K562 (cell line): ENCODE data around the gene R3HDM2. TPM values are rescaled to one million over a fixed set of nuclear protein-coding genes. Genes with fewer than 3 reads are reported as not detected.

Experiments used
- CBX8 ChIP-seq: fragments of 200-600 bp; sonication (generic); IDR thresholded peaks from 2 replicates; pipeline ENCODE4 v1.6.1; 2012; ENCODE audit warnings: borderline replicate concordance, mixed run types, low read depth, mild to moderate bottlenecking, moderate library complexity, mixed read lengths, low read length, control low read depth, inconsistent platforms; ENCODE audit not compliant: poor library complexity, severe bottlenecking; ENCODE audit errors: extremely low read depth
- CREB1 ChIP-seq, 2 experiments: sonication (generic) in 1 of 2; formaldehyde crosslinking in 1 of 2; IDR thresholded peaks; 2 replicates each; pipeline versions ENCODE4 v1.6.1 to v1.8.0; 2012 to 2022; ENCODE audit warnings: inconsistent platforms in 1 of 2, mild to moderate bottlenecking in 1 of 2, missing genetic modification reagents in 1 of 2, moderate library complexity in 1 of 2
- CREM ChIP-seq: IDR thresholded peaks from 2 replicates; pipeline ENCODE4 v1.6.1; 2014; ENCODE audit warnings: antibody characterized with exemption, low read depth
- CUX1 ChIP-seq: fragments of 200-800 bp; sonication (Bioruptor generic); IDR thresholded peaks from 2 replicates; pipeline ENCODE4 v1.6.1; 2016; ENCODE audit warnings: missing genetic modification characterization, missing compliant biosample characterization
- E2F4 ChIP-seq: sonication (generic); formaldehyde crosslinking; IDR thresholded peaks from 2 replicates; pipeline ENCODE4 v1.8.0; 2022; ENCODE audit warnings: mild to moderate bottlenecking, low read depth, missing genetic modification reagents
- HCFC1 ChIP-seq: IDR thresholded peaks from 2 replicates; pipeline ENCODE4 v1.6.1; 2012; ENCODE audit warnings: low read depth, low read length, improper control_type of control experiment
- JUND ChIP-seq, 2 experiments: IDR thresholded peaks; 2 replicates in 1 of 2; 3 replicates in 1 of 2; pipeline ENCODE4 v1.6.1; 2011; ENCODE audit warnings: borderline replicate concordance in 2 of 2, low read depth in 2 of 2, low read length in 2 of 2, improper control_type of control experiment in 1 of 2, missing biosample characterization in 1 of 2, missing genetic modification characterization in 1 of 2, missing genetic modification reagents in 1 of 2
- KLF1 ChIP-seq: fragments of 450-650 bp; IDR thresholded peaks from 2 replicates; pipeline ENCODE4 v1.6.1; 2016; ENCODE audit warnings: missing genetic modification characterization, missing compliant biosample characterization
- MYC ChIP-seq, 2 experiments: fragments of 250-450 bp in 1 of 2; sonication (Bioruptor Pico) in 1 of 2; IDR thresholded peaks; 2 replicates each; pipeline versions ENCODE4 v1.5.1 to v1.6.1; 2012 to 2021; ENCODE audit warnings: low read depth in 2 of 2, borderline replicate concordance in 1 of 2, improper control_type of control experiment in 1 of 2, low read length in 1 of 2, mild to moderate bottlenecking in 1 of 2, moderate library complexity in 1 of 2
- RFX5 ChIP-seq: IDR thresholded peaks from 2 replicates; pipeline ENCODE4 v1.6.1; 2011; ENCODE audit warnings: low read depth, mild to moderate bottlenecking, improper control_type of control experiment, low read length
- SIN3B ChIP-seq: fragments of 450-650 bp; IDR thresholded peaks from 2 replicates; pipeline ENCODE4 v1.6.1; 2017; ENCODE audit warnings: low read depth, mild to moderate bottlenecking, moderate library complexity
- SMAD4 ChIP-seq: fragments of 250-450 bp; sonication (Bioruptor Pico); conservative IDR thresholded peaks from 2 replicates; pipeline ENCODE4 v1.8.0; 2021; ENCODE audit warnings: inconsistent platforms, mild to moderate bottlenecking, moderate library complexity
- SMARCA5 ChIP-seq: fragments of 450-650 bp; IDR thresholded peaks from 2 replicates; pipeline ENCODE4 v1.6.1; 2016
- TBL1XR1 ChIP-seq, 2 experiments: IDR thresholded peaks; 2 replicates each; pipeline ENCODE4 v1.6.1; 2012; ENCODE audit warnings: improper control_type of control experiment in 2 of 2, low read length in 2 of 2, mild to moderate bottlenecking in 1 of 2
- ZBTB7A ChIP-seq: IDR thresholded peaks from 2 replicates; pipeline ENCODE4 v1.6.1; 2011; ENCODE audit warnings: low read depth, mild to moderate bottlenecking, low read length, moderate library complexity, borderline replicate concordance; ENCODE audit not compliant: control insufficient read depth
- ZEB2 ChIP-seq: fragments of 450-650 bp; IDR thresholded peaks from 2 replicates; pipeline ENCODE4 v1.6.1; 2016
- ZNF239 ChIP-seq: fragments of 250-450 bp; sonication (Bioruptor Pico); IDR thresholded peaks from 2 replicates; pipeline ENCODE4 v1.4.0; 2020; ENCODE audit warnings: mild to moderate bottlenecking
- ZNF398 ChIP-seq: fragments of 250-450 bp; sonication (Bioruptor Pico); IDR thresholded peaks from 2 replicates; pipeline ENCODE4 v1.8.0; 2021; ENCODE audit warnings: moderate library complexity, mild to moderate bottlenecking, inconsistent platforms
- ZNF551 ChIP-seq: fragments of 250-450 bp; sonication (Bioruptor Pico); IDR thresholded peaks from 2 replicates; pipeline ENCODE4 v1.5.0; 2021; ENCODE audit warnings: mild to moderate bottlenecking, moderate library complexity
- polyA plus RNA-seq, 8 experiments: library from polyadenylated mRNA; depleted of rRNA in 4 of 8; stranded (reverse) in 5 of 8; unstranded in 3 of 8; fragments of >200 nt; fragmentation: Nextera tagmentation in 2 of 8; fragmentation: Illumina TruSeq in 1 of 8; extraction: Ambion mirVana in 2 of 8; extraction: Trizol in 1 of 8; gene quantifications; 2 replicates each; pipeline versions ENCODE4 v1.2.1 to v1.2.3, GENCODE V29; 2011 to 2014; ENCODE audit warnings: inconsistent platforms in 1 of 8, missing spikeins in 1 of 8
- total RNA-seq, 7 experiments: library from RNA; depleted of rRNA in 6 of 7; stranded (reverse); fragments of >200 nt in 6 of 7; fragmentation: Illumina TruSeq in 2 of 7; extraction: Trizol in 2 of 7; gene quantifications; 2 replicates each; pipeline versions ENCODE4 v1.2.1 to v1.2.3, GENCODE V29; 2011 to 2021; ENCODE audit warnings: low replicate concordance in 1 of 7

Gene R3HDM2
- total and polyA plus RNA-seq, 9 of the 15 experiments (the other 6 are each of a cell fraction or from before 2014, with no cell fraction given), result 3.3 to 18.8 (median 9.0) TPM

- no peak for TF ChIP-seq KLF1 (tag)
- peak; percentile 60 for TF ChIP-seq CREM
- no peak for TF ChIP-seq CUX1 (CRISPR knock-in tag)
- peak; percentile 19; the same call in 1 of the 2 replicates for TF ChIP-seq SMARCA5
- TF ChIP-seq SMAD4 (CRISPR knock-in tag), result peak; percentile 75
- TF ChIP-seq RFX5, result no peak
- no peak for TF ChIP-seq TBL1XR1 (IDR thresholded peaks at IDR 0.05; ENCODE audit: low read length in 2 of 2)
- TF ChIP-seq ZNF239, result peak; percentile 33; the same call in 1 of the 2 replicates
- TF ChIP-seq SIN3B, result no peak
- TF ChIP-seq JUND (IDR thresholded peaks at IDR 0.05; ENCODE audit: borderline replicate concordance, low read depth, low read length), result peak; percentile 42; the same call in 1 of the 2 replicates
- peak; percentile 22; the same call in 1 of the 3 replicates for TF ChIP-seq JUND (tag; IDR thresholded peaks at IDR 0.05; ENCODE audit: borderline replicate concordance, low read depth, low read length)
- TF ChIP-seq CREB1 (IDR thresholded peaks at IDR 0.05), result no peak
- no peak; the same call in 1 of the 2 replicates for TF ChIP-seq CREB1 (CRISPR knock-in tag; IDR thresholded peaks at IDR 0.05)
- no peak for TF ChIP-seq CBX8
- TF ChIP-seq HCFC1, result 0 out of 2 replicates have a peak, but pooled peaks have one; percentile 25
- TF ChIP-seq ZEB2, result peak; percentile 79; the same call in 1 of the 2 replicates
- TF ChIP-seq E2F4 (CRISPR knock-in tag), result no peak
- no peak for TF ChIP-seq ZNF551 (CRISPR knock-in tag)
- TF ChIP-seq ZBTB7A, result peak; percentile 67; the same call in 1 of the 2 replicates
- no peak for TF ChIP-seq ZNF398 (CRISPR knock-in tag)
- TF ChIP-seq MYC (IDR thresholded peaks at IDR 0.05; ENCODE audit: low read depth, low read length), result peak; percentile 45; the same call in 1 of the 2 replicates
- no peak for TF ChIP-seq MYC (CRISPR knock-in tag; IDR thresholded peaks at IDR 0.05; ENCODE audit: borderline replicate concordance, low read depth)
These were observed 25.4 kb upstream of the R3HDM2 start (continued) for GRCh38 chr12:57456145-57456700.
